ENCODE data around the gene MAN1C1.

- TF ChIP-seq, protein P1, sequence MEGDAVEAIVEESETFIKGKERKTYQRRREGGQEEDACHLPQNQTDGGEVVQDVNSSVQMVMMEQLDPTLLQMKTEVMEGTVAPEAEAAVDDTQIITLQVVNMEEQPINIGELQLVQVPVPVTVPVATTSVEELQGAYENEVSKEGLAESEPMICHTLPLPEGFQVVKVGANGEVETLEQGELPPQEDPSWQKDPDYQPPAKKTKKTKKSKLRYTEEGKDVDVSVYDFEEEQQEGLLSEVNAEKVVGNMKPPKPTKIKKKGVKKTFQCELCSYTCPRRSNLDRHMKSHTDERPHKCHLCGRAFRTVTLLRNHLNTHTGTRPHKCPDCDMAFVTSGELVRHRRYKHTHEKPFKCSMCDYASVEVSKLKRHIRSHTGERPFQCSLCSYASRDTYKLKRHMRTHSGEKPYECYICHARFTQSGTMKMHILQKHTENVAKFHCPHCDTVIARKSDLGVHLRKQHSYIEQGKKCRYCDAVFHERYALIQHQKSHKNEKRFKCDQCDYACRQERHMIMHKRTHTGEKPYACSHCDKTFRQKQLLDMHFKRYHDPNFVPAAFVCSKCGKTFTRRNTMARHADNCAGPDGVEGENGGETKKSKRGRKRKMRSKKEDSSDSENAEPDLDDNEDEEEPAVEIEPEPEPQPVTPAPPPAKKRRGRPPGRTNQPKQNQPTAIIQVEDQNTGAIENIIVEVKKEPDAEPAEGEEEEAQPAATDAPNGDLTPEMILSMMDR (IDR thresholded peaks at IDR 0.05), result no peak
- TF ChIP-seq POLR2A (IDR thresholded peaks at IDR 0.05), result no peak
Observed at GRCh38 chr1:25644962-25645361, 28.4 kb downstream of the MAN1C1 start.
